Mesendoderm (in vitro differentiated cells): ENCODE data around the gene DCLRE1B.

ENCODE experiments used
- DNase-seq: peaks from one replicate; pipeline ENCODE4 v3.0.0; 2013
- H2AK5ac ChIP-seq: 2 replicates; pipeline ENCODE4 v1.6.1; 2013; ENCODE audit warnings: low read length, inconsistent platforms
- H2BK120ac ChIP-seq: 2 replicates; pipeline ENCODE4 v1.6.1; 2013; ENCODE audit warnings: low read depth, mild to moderate bottlenecking, low read length, moderate library complexity, mixed read lengths
- H2BK15ac ChIP-seq: replicated peaks from 2 replicates; pipeline ENCODE4 v1.6.1; 2013; ENCODE audit warnings: low read depth, mild to moderate bottlenecking, moderate library complexity
- H2BK5ac ChIP-seq: 2 replicates; pipeline ENCODE4 v1.6.1; 2013; ENCODE audit warnings: low read length, inconsistent platforms
- H3K18ac ChIP-seq: 2 replicates; pipeline ENCODE4 v1.6.1; 2013; ENCODE audit warnings: mild to moderate bottlenecking, low read length, mixed read lengths
- H3K23ac ChIP-seq: one replicate; pipeline ENCODE4 v1.6.1; 2013; ENCODE audit warnings: low read length
- H3K27ac ChIP-seq: 2 replicates; pipeline ENCODE4 v1.5.1; 2013; ENCODE audit warnings: low read depth, mild to moderate bottlenecking, inconsistent platforms, low read length, moderate library complexity
- H3K27me3 ChIP-seq: 2 replicates; pipeline ENCODE4 v1.6.1; 2013; ENCODE audit warnings: low read length, control low read depth, mild to moderate bottlenecking, inconsistent platforms; ENCODE audit not compliant: insufficient read depth, poor library complexity
- H3K36me3 ChIP-seq: 2 replicates; pipeline ENCODE4 v1.6.1; 2013; ENCODE audit warnings: low read length, inconsistent platforms; ENCODE audit not compliant: control insufficient read depth, insufficient read depth
- H3K4ac ChIP-seq: one replicate; pipeline ENCODE4 v1.6.1; 2013; ENCODE audit warnings: low read depth, mild to moderate bottlenecking, low read length, moderate library complexity
- H3K4me1 ChIP-seq: 2 replicates; pipeline ENCODE4 v1.6.1; 2013; ENCODE audit warnings: low read depth, low read length, inconsistent platforms; ENCODE audit not compliant: control insufficient read depth
- H3K4me2 ChIP-seq: 2 replicates; pipeline ENCODE4 v1.6.1; 2013; ENCODE audit warnings: low read length
- H3K4me3 ChIP-seq: 2 replicates; pipeline ENCODE4 v1.5.1; 2013; ENCODE audit warnings: mild to moderate bottlenecking, low read length
- H3K56ac ChIP-seq: one replicate; pipeline ENCODE4 v1.6.1; 2013; ENCODE audit warnings: low read length
- H3K79me1 ChIP-seq: 2 replicates; pipeline ENCODE4 v1.6.1; 2013; ENCODE audit warnings: low read length, inconsistent platforms
- H3K79me2 ChIP-seq: 2 replicates; pipeline ENCODE4 v1.6.1; 2013; ENCODE audit warnings: mild to moderate bottlenecking, low read length; ENCODE audit not compliant: control insufficient read depth, insufficient read depth
- H3K9ac ChIP-seq: 2 replicates; pipeline ENCODE4 v1.6.1; 2013; ENCODE audit warnings: low read length, inconsistent platforms
- H4K5ac ChIP-seq: one replicate; pipeline ENCODE4 v1.6.1; 2013; ENCODE audit warnings: low read length
- H4K8ac ChIP-seq: one replicate; pipeline ENCODE4 v1.6.1; 2013; ENCODE audit warnings: low read depth, mild to moderate bottlenecking, control low read depth, low read length, moderate library complexity
- WGBS: extraction: QIAGEN DNeasy Blood & Tissue Kit; methylation state at CpG from one replicate; pipeline ENCODE4 v1.1.7; 2013; ENCODE audit warnings: low lambda C conversion rate, missing lambda C conversion rate; ENCODE audit not compliant: insufficient coverage; ENCODE audit errors: extremely low coverage; 5-methylcytosine and 5-hydroxymethylcytosine counted together

DCLRE1B gene

GRCh38 chr1:113899111-113899510 lies 6.0 kb upstream of the DCLRE1B start:
- Histone ChIP-seq H2AK5ac (no peak overlapping the region), H3K4ac (no peak overlapping the region), H3K9ac (no peak overlapping the region), H2BK5ac (no peak overlapping the region), H3K79me2 (peaks cover 2% of the 10 kb centered on the region), H2BK15ac (no peak overlapping the region), H3K4me3 (no peak overlapping the region), H2BK120ac (no peak overlapping the region), H3K18ac (no peak overlapping the region), H4K5ac (no peak overlapping the region), H3K27me3 (no peaks in the 10 kb centered on the region), H3K23ac (no peak overlapping the region), H3K56ac (no peak overlapping the region), H4K8ac (no peak overlapping the region), H3K27ac (no peak overlapping the region), H3K4me2 (no peak overlapping the region), H3K36me3 (no peaks in the 10 kb centered on the region), H3K4me1 (peaks cover 2% of the 10 kb centered on the region), H3K79me1 (peaks cover 3% of the 10 kb centered on the region)
- DNase-seq, result no peak

GRCh38 chr1:113901191-113901590 lies 3.9 kb upstream of the DCLRE1B start:
- H3K18ac ChIP-seq, result no peak overlapping the region

GRCh38 chr1:113903501-113904292 lies 1.4 kb upstream of the DCLRE1B start:
- no peak for DNase-seq

More at GRCh38 chr1:113901191-113901590, 3.9 kb upstream of the DCLRE1B start:
- Histone ChIP-seq H3K79me2 (peaks cover 2% of the 10 kb centered on the region), H3K27ac (no peak overlapping the region), H3K4ac (no peak overlapping the region), H4K5ac (no peak overlapping the region), H2BK15ac (no peak overlapping the region), H2BK5ac (no peak overlapping the region), H2AK5ac (no peak overlapping the region), H3K27me3 (no peaks in the 10 kb centered on the region), H3K4me3 (no peak overlapping the region), H3K9ac (no peak overlapping the region), H4K8ac (no peak overlapping the region), H3K4me2 (no peak overlapping the region), H3K79me1 (peaks cover 3% of the 10 kb centered on the region), H2BK120ac (no peak overlapping the region), H3K4me1 (peaks cover 2% of the 10 kb centered on the region), H3K36me3 (no peaks in the 10 kb centered on the region), H3K56ac (no peak overlapping the region), H3K23ac (no peak overlapping the region)
- no peak for DNase-seq
- no CpG with 5 or more reads among the region's 3 CpGs for WGBS

DNA sequence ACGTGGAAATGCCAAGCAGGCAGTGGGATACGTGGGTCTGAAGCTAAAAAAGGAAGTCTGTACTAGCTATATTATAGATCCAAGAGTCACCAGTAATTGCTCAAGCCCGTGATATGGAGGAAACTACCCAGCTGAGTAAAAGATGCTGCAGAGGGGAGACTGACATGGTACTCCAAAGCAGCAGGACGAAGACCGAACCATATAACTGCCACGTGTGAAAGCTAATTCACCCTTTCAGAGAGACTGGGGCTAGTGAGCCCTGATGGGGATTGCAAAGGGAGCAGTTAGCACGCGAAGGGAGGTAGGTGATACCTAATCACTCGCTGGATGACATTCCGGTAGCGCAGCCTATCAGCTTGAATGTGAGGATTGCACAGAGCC lies 843 bp upstream of the DCLRE1B start:
- Histone ChIP-seq H2BK15ac (no peak overlapping the region), H3K4me3 (peak overlapping the region; percentile 92), H2BK5ac (no peak overlapping the region), H3K56ac (peak overlapping the region; percentile 92), H4K8ac (no peak overlapping the region), H4K5ac (no peak overlapping the region), H2AK5ac (no peak overlapping the region), H3K27me3 (no peaks in the 10 kb centered on the region), H3K79me2 (peaks cover 2% of the 10 kb centered on the region), H3K27ac (peak overlapping the region; percentile 30), H3K9ac (peak overlapping the region; percentile 85), H3K4me1 (peaks cover 2% of the 10 kb centered on the region), H2BK120ac (no peak overlapping the region), H3K18ac (no peak overlapping the region), H3K36me3 (peaks cover 2% of the 10 kb centered on the region), H3K23ac (no peak overlapping the region), H3K79me1 (peaks cover 5% of the 10 kb centered on the region), H3K4me2 (peak overlapping the region; percentile 87), H3K4ac (no peak overlapping the region)
- WGBS, result no CpG with 5 or more reads among the region's 11 CpGs
- DNase-seq, result peak; percentile 89

More at GRCh38 chr1:113903501-113904292, 1.4 kb upstream of the DCLRE1B start:
- no CpG with 5 or more reads among the region's 7 CpGs for WGBS
- H3K18ac ChIP-seq, result no peak overlapping the region
- H3K27me3 ChIP-seq, result no peaks in the 10 kb centered on the region
- no peak overlapping the region for H2BK5ac ChIP-seq
- no peak overlapping the region for H2BK15ac ChIP-seq
- H3K56ac ChIP-seq, result peak overlapping the region; percentile 92
- H3K4me3 ChIP-seq, result peak overlapping the region; percentile 92
- H4K8ac ChIP-seq, result no peak overlapping the region
- H3K36me3 ChIP-seq, result peaks cover 1% of the 10 kb centered on the region
- peak overlapping the region; percentile 87 for H3K4me2 ChIP-seq
- H3K23ac ChIP-seq, result no peak overlapping the region
- H2BK120ac ChIP-seq, result no peak overlapping the region
- H3K79me1 ChIP-seq, result peaks cover 5% of the 10 kb centered on the region
- no peak overlapping the region for H2AK5ac ChIP-seq
- H4K5ac ChIP-seq, result no peak overlapping the region
- H3K9ac ChIP-seq, result peak overlapping the region; percentile 85
- peaks cover 2% of the 10 kb centered on the region for H3K79me2 ChIP-seq
- H3K4me1 ChIP-seq, result peaks cover 2% of the 10 kb centered on the region
- no peak overlapping the region for H3K27ac ChIP-seq
- H3K4ac ChIP-seq, result no peak overlapping the region

- Histone ChIP-seq H3K4me3 (peak overlapping the region; percentile 98), H3K79me2 (peaks cover 2% of the 10 kb centered on the region)
Measured at GRCh38 chr1:113905435-113905861, 322 bp downstream of the DCLRE1B start.

More at GRCh38 chr1:113905435-113905861, 322 bp downstream of the DCLRE1B start:
- Histone ChIP-seq H3K18ac (peak overlapping the region; percentile 64), H3K27ac (peak overlapping the region; percentile 65), H3K9ac (peak overlapping the region; percentile 98), H2AK5ac (no peak overlapping the region), H3K27me3 (no peaks in the 10 kb centered on the region), H2BK15ac (no peak overlapping the region), H3K56ac (peak overlapping the region; percentile 87), H3K23ac (no peak overlapping the region), H3K36me3 (peaks cover 2% of the 10 kb centered on the region), H3K4me2 (peak overlapping the region; percentile 78), H3K4me1 (peaks cover 2% of the 10 kb centered on the region), H4K8ac (no peak overlapping the region), H4K5ac (no peak overlapping the region), H3K4ac (peak overlapping the region; percentile 64), H2BK5ac (peak overlapping the region; percentile 73), H2BK120ac (no peak overlapping the region), H3K79me1 (peaks cover 5% of the 10 kb centered on the region)
- WGBS, result no CpG with 5 or more reads among the region's 17 CpGs
- DNase-seq, result peak; percentile 84
